Measurements from ENCODE around the gene FAT2.
"Not testable (repeated sequence)": the region's sequence is repeated elsewhere in the genome, so short reads cannot be mapped to it uniquely, and the experiment has no call there.

FAT2 gene

DNA sequence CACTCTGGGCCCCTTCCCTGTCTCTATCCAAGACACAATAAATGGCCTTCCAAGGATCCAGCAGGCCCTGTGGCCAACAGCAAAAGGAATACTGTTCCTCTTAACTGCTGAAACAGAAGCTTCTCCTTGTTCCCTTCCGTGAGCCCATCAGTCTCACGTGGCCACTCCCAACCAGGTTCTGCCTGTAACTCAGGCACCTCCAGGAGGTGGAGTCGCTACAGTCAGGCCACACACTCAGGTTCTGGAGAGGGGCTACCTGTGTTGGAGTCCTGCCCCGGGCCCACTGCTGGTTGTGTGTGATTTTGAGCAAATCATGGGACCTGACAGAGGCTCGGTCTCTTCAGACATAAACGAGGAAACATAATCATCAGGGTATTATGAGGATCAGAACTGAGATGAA lies 10.3 kb downstream of the FAT2 start:
- DNase-seq (ENCODE audit: low spot score), result no peak

- no peak for DNase-seq (ENCODE audit: low spot score)
Observed at GRCh38 chr5:151580239-151580638, 10.9 kb downstream of the FAT2 start.

GRCh38 chr5:151579146-151579545 lies 12.0 kb downstream of the FAT2 start:
- not testable (repeated sequence) for DNase-seq (ENCODE audit: low spot score)

DNA sequence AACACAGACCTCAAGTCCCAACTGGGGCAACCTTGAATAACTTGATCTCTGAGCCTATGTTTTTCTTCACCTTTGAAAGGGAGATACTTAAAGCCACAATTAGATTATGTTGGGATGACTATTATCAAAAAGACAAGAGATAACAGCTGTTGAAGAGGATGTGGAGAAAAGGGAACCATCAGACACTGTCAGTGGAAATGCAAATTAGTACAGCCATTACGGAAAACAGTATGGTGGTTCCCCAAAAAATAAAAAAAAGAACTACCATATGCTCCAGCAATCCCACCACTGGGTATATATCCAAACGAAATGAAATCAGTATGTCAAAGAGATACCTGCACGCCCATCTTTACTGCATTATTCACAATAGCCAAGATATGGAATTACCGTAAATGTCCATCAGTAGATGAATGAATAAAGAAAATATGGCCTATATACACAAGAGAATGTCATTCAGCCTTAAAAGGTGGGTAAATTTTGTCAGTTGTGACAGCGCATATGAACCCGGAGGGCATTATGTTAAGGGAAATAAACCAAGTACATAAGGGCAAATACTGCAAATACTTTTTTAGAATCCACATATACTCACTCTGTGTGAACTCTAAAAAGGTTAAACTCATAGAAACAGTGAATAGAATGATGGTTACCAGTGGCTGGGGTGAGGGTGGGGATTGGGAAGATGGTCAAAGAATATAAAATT lies 12.7 kb downstream of the FAT2 start:
- DNase-seq (ENCODE audit: low spot score), result no peak

GRCh38 chr5:151577566-151577965 lies 13.6 kb downstream of the FAT2 start:
- DNase-seq (ENCODE audit: low spot score), result no peak

DNA sequence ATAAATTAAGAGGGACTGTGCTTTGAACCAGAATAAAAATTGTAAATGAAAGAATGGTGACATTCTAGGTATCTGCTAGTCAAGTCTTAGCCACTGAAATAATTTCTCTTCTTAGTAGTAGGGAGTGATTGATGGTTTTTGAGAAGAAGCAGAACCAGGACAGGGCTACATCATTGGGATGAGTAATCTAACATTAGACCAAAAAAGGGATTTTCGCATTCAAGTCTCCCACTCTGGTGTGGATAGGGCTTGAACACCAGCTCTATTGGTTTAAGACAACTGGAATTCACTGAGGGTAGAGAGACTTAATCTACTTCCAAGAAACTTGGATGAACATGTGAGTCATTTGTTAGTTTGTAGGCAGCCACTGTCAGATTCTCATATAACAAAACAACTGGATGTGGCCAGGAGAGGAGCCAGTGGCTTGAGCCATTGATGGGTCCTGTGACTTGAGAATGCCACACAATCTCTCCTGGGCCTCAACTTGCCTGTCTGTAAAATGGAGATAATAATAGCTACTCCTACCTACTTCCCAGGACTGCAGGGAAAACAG lies 16.6 kb downstream of the FAT2 start:
- no peak for DNase-seq (ENCODE audit: low spot score)

- no peak for DNase-seq (ENCODE audit: low spot score)
Observed at GRCh38 chr5:151572657-151573368, 18.3 kb downstream of the FAT2 start.

- no peak for DNase-seq (ENCODE audit: low spot score)
Observed at GRCh38 chr5:151571270-151572173, 19.6 kb downstream of the FAT2 start.

GRCh38 chr5:151570512-151571269 lies 20.4 kb downstream of the FAT2 start:
- peak; percentile 66 for DNase-seq (ENCODE audit: low spot score)

DNA sequence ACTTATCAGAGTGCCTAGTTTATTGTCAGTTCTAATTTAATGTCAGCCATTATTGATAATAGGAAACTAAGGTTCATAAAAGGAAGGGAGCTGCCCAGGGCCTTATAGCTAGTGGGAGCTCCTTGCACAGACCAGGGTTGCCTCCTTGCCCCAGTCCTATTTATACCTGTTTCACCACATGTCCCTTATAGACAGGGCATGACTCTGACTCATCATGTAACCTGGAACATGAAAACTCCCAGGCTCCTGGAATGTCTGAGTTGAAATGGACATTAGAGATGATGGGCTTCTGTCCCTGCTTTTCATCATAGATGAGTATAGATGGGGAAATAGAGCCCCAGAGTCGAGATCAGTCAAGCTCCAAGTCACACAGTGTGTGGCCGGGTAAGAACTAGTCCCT lies 21.1 kb downstream of the FAT2 start:
- DNase-seq (ENCODE audit: low spot score), result peak; percentile 76

GRCh38 chr5:151569132-151570046 lies 21.7 kb downstream of the FAT2 start:
- peak; percentile 98 for DNase-seq (ENCODE audit: low spot score)

GRCh38 chr5:151568036-151568435 lies 23.1 kb downstream of the FAT2 start:
- no peak for DNase-seq (ENCODE audit: low spot score)

- no peak for DNase-seq (ENCODE audit: low spot score)
Observed at GRCh38 chr5:151565971-151566370, 25.2 kb downstream of the FAT2 start.

- DNase-seq (ENCODE audit: low spot score), result no peak
Observed at GRCh38 chr5:151562019-151562707, 29.0 kb downstream of the FAT2 start.

DNA sequence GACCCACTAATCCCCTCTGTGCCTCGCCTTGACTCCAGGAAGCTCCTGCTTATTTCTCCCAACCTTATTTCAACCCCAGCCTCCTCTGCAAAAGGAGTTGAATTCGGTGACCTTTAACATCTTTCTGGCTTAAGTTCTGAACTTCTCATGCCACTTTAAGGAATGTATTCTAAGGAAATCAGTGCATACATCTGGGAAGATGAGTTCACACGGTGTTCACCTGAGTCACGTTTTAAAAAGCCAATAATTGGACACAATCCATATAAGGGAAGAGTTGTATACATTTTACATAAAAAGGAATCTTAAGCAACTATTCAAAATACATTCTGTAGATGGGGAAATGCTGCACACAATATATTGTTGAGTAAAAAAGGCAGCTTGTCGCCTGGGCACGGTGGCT lies 33.2 kb downstream of the FAT2 start:
- no peak for DNase-seq (ENCODE audit: low spot score)

DNA sequence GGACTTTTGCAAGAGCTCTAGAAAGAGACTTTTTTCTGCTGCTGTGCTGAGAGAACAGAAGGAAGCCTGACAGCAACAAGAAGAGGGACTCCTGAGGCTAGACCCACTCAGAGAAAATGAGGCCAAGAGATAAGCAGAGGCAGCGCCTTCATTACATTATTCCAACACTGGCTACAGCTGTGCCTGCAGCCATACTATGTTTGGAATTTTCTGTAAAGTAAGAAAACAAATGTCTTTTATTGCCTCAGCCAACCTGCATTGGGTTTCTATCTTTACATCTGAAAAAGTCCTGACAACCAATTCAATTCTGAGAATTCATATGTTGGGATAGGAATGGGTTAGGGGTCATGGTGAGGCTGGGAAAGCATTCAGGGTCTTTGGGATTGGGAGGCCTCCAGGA lies 33.7 kb downstream of the FAT2 start:
- no peak for DNase-seq (ENCODE audit: low spot score)

- DNase-seq (ENCODE audit: low spot score), result no peak
Observed at GRCh38 chr5:151556806-151557205, 34.3 kb downstream of the FAT2 start.

DNA sequence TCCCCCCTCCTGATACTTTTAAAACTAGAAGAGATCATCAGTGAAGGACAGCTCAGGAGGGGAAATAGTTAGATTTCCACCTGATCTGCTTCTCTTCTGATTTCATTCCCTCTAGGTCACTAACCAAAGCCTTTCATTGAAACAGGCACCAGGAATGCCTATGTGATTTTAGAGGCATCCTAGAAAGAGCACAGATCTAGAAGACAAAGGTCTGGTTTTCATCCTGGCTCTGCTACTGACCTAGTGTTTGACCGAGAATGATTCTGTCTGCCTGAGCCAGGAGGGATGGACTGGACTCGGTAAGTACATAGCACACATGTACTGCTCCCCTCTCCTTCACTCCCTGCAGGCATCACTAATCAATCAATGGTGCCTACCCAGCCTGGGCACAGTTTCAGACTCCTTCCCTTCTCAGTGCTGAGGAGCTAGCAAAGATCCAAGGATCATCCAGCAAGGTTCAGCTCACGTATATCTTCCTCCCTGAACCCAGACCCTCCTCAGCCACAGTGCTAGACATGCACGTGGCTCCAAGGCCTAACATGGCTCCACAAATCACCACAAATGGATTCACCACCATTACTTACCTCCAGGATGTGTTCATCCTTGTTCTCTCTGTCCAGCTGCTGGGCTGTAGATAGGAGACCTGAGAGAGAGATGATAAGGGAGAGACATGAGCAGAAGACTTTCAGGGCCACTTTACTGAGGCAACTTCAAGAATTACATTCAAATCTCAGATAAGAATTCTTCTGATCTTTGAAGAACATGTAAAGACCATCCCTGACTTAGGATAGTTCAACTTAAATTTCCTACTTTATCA lies 35.2 kb downstream of the FAT2 start:
- DNase-seq (ENCODE audit: low spot score), result no peak

DNA sequence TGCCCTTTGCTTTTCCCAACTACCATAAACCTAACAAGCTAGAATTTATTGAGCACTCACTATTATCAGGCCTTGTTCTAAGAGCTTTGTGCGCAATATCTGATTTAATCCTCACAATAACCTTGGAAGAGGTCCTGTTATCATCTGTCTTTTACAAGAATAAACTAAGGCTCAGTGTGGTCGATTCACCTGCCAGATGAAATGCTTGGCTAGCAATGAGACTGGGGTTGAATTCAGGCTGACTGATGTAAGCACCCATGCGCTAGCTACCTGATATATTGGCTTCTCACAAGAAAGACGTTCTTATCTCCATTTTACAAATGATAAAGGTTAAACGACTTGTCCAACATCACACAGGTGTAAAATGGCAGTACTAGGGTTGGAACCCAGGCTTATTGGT lies 37.4 kb downstream of the FAT2 start:
- DNase-seq (ENCODE audit: low spot score), result no peak

All from kidney tubule cell (primary cell).